B cell (primary cell): ENCODE measurements around the gene GREM1. TPM values are rescaled to one million over a fixed set of nuclear protein-coding genes. Genes with fewer than 3 reads are reported as not detected.

Experiments
- ATAC-seq: fragments of 200-7000 bp; cut with Tn5 transposase; one replicate; pipeline ENCODE4 v1.10.0; 2021; ENCODE audit warnings: low read depth, mild to moderate bottlenecking, moderate number of reproducible peaks, moderate library complexity
- CTCF ChIA-PET: fragments of 350-600 bp; sonication (Branson Sonifier 250); formaldehyde crosslinking; loops from one replicate; lab custom pipeline; 2021; ENCODE audit warnings: antibody characterized with exemption, inconsistent platforms; lab: Charles Lee
- POLR2A ChIA-PET: fragments of 350-600 bp; sonication (Branson Sonifier 250); formaldehyde crosslinking; loops from one replicate; lab custom pipeline; 2021; ENCODE audit warnings: antibody characterized with exemption; lab: Charles Lee
- DNase-seq: peaks from one replicate; pipeline ENCODE4 v3.0.0; 2013
- H2AFZ ChIP-seq: 2 replicates; pipeline ENCODE4 v1.6.1; 2012; ENCODE audit warnings: mild to moderate bottlenecking, low read depth, low read length; ENCODE audit not compliant: insufficient read depth, poor library complexity, severe bottlenecking
- H3K27ac ChIP-seq, 2 donors: 1 replicate in 1 of 2; 2 replicates in 1 of 2; pipeline ENCODE4 v1.5.1; 2012 to 2013; ENCODE audit warnings: low read length in 2 of 2, mild to moderate bottlenecking in 2 of 2, moderate library complexity in 1 of 2
- H3K27me3 ChIP-seq, 4 experiments: fragments of 200-600 bp in 1 of 4; sonication (generic) in 1 of 4; replicated peaks in 1 of 4; 1 replicate in 2 of 4; 2 replicates in 2 of 4; pipeline versions ENCODE4 v1.6.1 to v1.7.0; 2013 to 2016; ENCODE audit warnings: low read length in 3 of 4, mild to moderate bottlenecking in 2 of 4, mixed read lengths in 1 of 4, moderate library complexity in 1 of 4; ENCODE audit not compliant: insufficient read depth in 4 of 4, control insufficient read depth in 3 of 4; ENCODE audit errors: control extremely low read depth in 1 of 4
- H3K36me3 ChIP-seq, 2 experiments: replicated peaks in 1 of 2; 1 replicate in 1 of 2; 2 replicates in 1 of 2; pipeline versions ENCODE4 v1.6.1 to v1.7.1; 2013; ENCODE audit warnings: low read length in 1 of 2; ENCODE audit not compliant: insufficient read depth in 2 of 2, control insufficient read depth in 1 of 2; ENCODE audit errors: control extremely low read depth in 1 of 2, extremely low read depth in 1 of 2
- H3K4me1 ChIP-seq, 2 donors: fragments of 200-600 bp in 1 of 2; sonication (generic) in 1 of 2; 1 replicate in 1 of 2; 2 replicates in 1 of 2; pipeline versions ENCODE4 v1.5.1 to v1.6.1; 2013 to 2017; ENCODE audit warnings: low read length in 2 of 2; ENCODE audit not compliant: control insufficient read depth in 2 of 2, insufficient read depth in 2 of 2
- H3K4me2 ChIP-seq: replicated peaks from 2 replicates; pipeline ENCODE3; 2012; ENCODE audit warnings: mild to moderate bottlenecking, low read depth, low read length; ENCODE audit not compliant: poor library complexity, severe bottlenecking
- H3K4me3 ChIP-seq, 5 experiments: fragments of 200-600 bp in 1 of 5; sonication (generic) in 1 of 5; 1 replicate in 3 of 5; 2 replicates in 2 of 5; pipeline versions ENCODE4 v1.5.1 to v1.7.0; 2011 to 2016; ENCODE audit warnings: low read length in 4 of 5, mild to moderate bottlenecking in 4 of 5, low read depth in 2 of 5, control low read depth in 1 of 5, moderate library complexity in 1 of 5; ENCODE audit not compliant: insufficient read depth in 1 of 5; ENCODE audit errors: control extremely low read depth in 1 of 5, extremely low read depth in 1 of 5
- H3K79me2 ChIP-seq: fragments of 200-600 bp; sonication (generic); one replicate; pipeline ENCODE4 v1.6.0; 2016; ENCODE audit warnings: low read length; ENCODE audit not compliant: control insufficient read depth, insufficient read depth
- H3K9ac ChIP-seq: fragments of 200-600 bp; sonication (generic); 2 replicates; pipeline ENCODE4 v1.6.1; 2017; ENCODE audit warnings: mild to moderate bottlenecking, low read length, moderate library complexity
- H3K9me3 ChIP-seq, 3 donors: one replicate each; pipeline versions ENCODE4 v1.6.1 to v1.7.1; 2013; ENCODE audit warnings: low read length in 2 of 3; ENCODE audit not compliant: control insufficient read depth in 2 of 3, insufficient read depth in 1 of 3; ENCODE audit errors: control extremely low read depth in 1 of 3
- H4K20me1 ChIP-seq: 2 replicates; pipeline ENCODE4 v1.6.0; 2012; ENCODE audit warnings: mild to moderate bottlenecking, low read length; ENCODE audit not compliant: insufficient read depth, control insufficient read depth, poor library complexity, severe bottlenecking
- H3K27ac Mint-ChIP-seq: one replicate; pipeline ENCODE4 v1.8.0; 2021; ENCODE audit warnings: mixed read lengths
- H3K27me3 Mint-ChIP-seq: one replicate; pipeline ENCODE4 v1.8.0; 2021; ENCODE audit warnings: mixed read lengths
- H3K4me1 Mint-ChIP-seq: one replicate; pipeline ENCODE4 v1.8.0; 2021; ENCODE audit warnings: mixed read lengths
- H3K4me3 Mint-ChIP-seq: one replicate; pipeline ENCODE4 v1.8.0; 2021; ENCODE audit warnings: mixed read lengths
- H3K9me3 Mint-ChIP-seq: one replicate; pipeline ENCODE4 v1.8.0; 2022; ENCODE audit warnings: mixed read lengths; ENCODE audit not compliant: insufficient read depth
- EZH2 ChIP-seq: IDR thresholded peaks from 2 replicates; pipeline ENCODE4 v1.6.1; 2012; ENCODE audit warnings: borderline replicate concordance, low read depth, mild to moderate bottlenecking, moderate library complexity, low read length; ENCODE audit not compliant: insufficient read depth, poor library complexity, severe bottlenecking
- WGBS: methylation state at CpG from one replicate; pipeline ENCODE4 v1.1.5; 2013; ENCODE audit warnings: missing lambda C conversion rate; ENCODE audit not compliant: insufficient coverage; 5-methylcytosine and 5-hydroxymethylcytosine counted together
- intact Hi-C: fragments of 100-400 bp; cut with micrococcal nuclease; formaldehyde crosslinking; loops from one replicate; pipeline ENCODE4 v1.10.0; 2022
- polyA plus RNA-seq: library from polyadenylated mRNA; depleted of rRNA; stranded (reverse); fragments of >200 nt; gene quantifications from 2 replicates; pipeline ENCODE4 v1.2.3, GENCODE V29; 2012
- total RNA-seq, 2 donors: library from RNA; stranded (reverse); fragments of 120-200 nt in 1 of 2; gene quantifications; 1 replicate in 1 of 2; 2 replicates in 1 of 2; pipeline versions ENCODE4 v1.2.3 to v1.2.4, GENCODE V29; 2013 to 2022
- TF ChIP-seq, protein P1 (sequence below): fragments of 200-600 bp; IDR thresholded peaks from one replicate; pipeline ENCODE4 v1.8.0; 2022; ENCODE audit warnings: antibody characterized with exemption, mild to moderate bottlenecking

Gene GREM1
- total and polyA plus RNA-seq, 2 donors (not counting 1 experiment from before 2014, with no cell fraction given) = not detected

DNA sequence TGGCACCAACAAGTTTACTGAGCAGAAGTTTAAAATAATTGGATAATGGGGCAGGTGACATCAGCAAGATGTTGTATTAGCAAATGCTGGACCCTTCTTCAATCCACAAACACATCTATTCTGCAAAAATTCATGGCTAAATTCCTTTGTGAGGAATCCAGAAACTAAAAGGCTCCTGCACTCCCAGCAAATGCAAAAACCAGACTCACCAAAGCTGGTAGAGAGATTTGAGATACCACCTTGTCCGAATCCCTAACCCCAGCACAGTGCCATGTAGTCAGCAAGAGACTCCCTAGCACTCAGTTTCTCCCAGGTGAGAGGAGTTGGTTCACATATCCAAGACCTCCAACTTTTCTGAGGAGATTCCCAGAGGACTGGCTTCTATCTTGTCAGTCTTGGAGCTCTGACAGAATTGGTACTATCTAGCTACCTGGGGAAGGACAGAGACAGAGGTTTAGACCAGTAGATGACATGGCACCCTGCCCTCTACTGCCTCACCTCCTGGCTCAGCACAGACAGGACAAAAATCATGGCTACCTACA, 21.8 kb downstream of the GREM1 start:
- no peak for DNase-seq
- peaks cover 2% of the 10 kb centered on the region for H3K9me3 Mint-ChIP-seq
- ATAC-seq = no peak
- TF ChIP-seq, protein P1, sequence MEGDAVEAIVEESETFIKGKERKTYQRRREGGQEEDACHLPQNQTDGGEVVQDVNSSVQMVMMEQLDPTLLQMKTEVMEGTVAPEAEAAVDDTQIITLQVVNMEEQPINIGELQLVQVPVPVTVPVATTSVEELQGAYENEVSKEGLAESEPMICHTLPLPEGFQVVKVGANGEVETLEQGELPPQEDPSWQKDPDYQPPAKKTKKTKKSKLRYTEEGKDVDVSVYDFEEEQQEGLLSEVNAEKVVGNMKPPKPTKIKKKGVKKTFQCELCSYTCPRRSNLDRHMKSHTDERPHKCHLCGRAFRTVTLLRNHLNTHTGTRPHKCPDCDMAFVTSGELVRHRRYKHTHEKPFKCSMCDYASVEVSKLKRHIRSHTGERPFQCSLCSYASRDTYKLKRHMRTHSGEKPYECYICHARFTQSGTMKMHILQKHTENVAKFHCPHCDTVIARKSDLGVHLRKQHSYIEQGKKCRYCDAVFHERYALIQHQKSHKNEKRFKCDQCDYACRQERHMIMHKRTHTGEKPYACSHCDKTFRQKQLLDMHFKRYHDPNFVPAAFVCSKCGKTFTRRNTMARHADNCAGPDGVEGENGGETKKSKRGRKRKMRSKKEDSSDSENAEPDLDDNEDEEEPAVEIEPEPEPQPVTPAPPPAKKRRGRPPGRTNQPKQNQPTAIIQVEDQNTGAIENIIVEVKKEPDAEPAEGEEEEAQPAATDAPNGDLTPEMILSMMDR = no peak
- no peak for TF ChIP-seq EZH2
- Histone ChIP-seq H4K20me1 (no peaks in the 10 kb centered on the region), H2AFZ (no peak overlapping the region), H3K27ac (no peak overlapping the region), H3K9ac (no peak overlapping the region), H3K4me2 (no peak overlapping the region), H3K4me3 (no peak overlapping the region), H3K36me3 (no peaks in the 10 kb centered on the region), H3K79me2 (no peaks in the 10 kb centered on the region), H3K9me3 (peaks cover 0 to 3% (median 0%) of the 10 kb centered on the region in 3 donors), H3K27me3 (peaks cover 0 to 8% (median 0%) of the 10 kb centered on the region in 4 experiments), H3K4me1 (no peaks in the 10 kb centered on the region)
- no peak overlapping the region for H3K27ac Mint-ChIP-seq
- no peaks in the 10 kb centered on the region for H3K4me1 Mint-ChIP-seq
- ChIA-PET CTCF (no interaction called here), POLR2A (no interaction called here)
- WGBS = no CpG with 5 or more reads among the region's 1 CpG
- intact Hi-C loops = no loop called here
- H3K27me3 Mint-ChIP-seq = peaks cover 20% of the 10 kb centered on the region
- H3K4me3 Mint-ChIP-seq = no peak overlapping the region

GRCh38 chr15:32743411-32744140, 25.8 kb downstream of the GREM1 start:
- Histone ChIP-seq H2AFZ (no peak overlapping the region), H3K36me3 (no peaks in the 10 kb centered on the region), H3K27me3 (no peaks in the 10 kb centered on the region), H3K4me1 (no peaks in the 10 kb centered on the region), H3K4me2 (no peak overlapping the region), H3K27ac (no peak overlapping the region), H3K4me3 (no peak overlapping the region), H3K79me2 (no peaks in the 10 kb centered on the region), H4K20me1 (no peaks in the 10 kb centered on the region), H3K9me3 (peaks cover 0 to 3% (median 0%) of the 10 kb centered on the region in 3 donors), H3K9ac (no peak overlapping the region)
- ATAC-seq = no peak
- DNase-seq = no peak
- 95% methylated on average over 4 of the region's 5 CpGs for WGBS
- Mint-ChIP-seq H3K9me3 (peaks cover 2% of the 10 kb centered on the region), H3K27ac (no peak overlapping the region), H3K4me3 (no peak overlapping the region), H3K4me1 (no peaks in the 10 kb centered on the region), H3K27me3 (peaks cover 16% of the 10 kb centered on the region)
- ChIA-PET POLR2A (no interaction called here), CTCF (no interaction called here)
- TF ChIP-seq EZH2 = no peak
- TF ChIP-seq, protein P1 = no peak
- intact Hi-C loops = no loop called here
